Endothelial cell of umbilical vein (primary cell): ENCODE results near the gene NEMP2. TPM values are rescaled to one million over a fixed set of nuclear protein-coding genes. Genes with fewer than 3 reads are reported as not detected.

Source experiments
- BruUV-seq: library from RNA; stranded (reverse); fragments of 400-500 nt; replicated peaks from 2 replicates; lab custom pipeline; 2021; lab: Mats Ljungman, UMichigan
- CTCF ChIA-PET: fragments of 300-600, 350-600 bp; sonication (Branson Sonifier 250); formaldehyde crosslinking; loops from one replicate; lab custom pipeline; 2021; ENCODE audit warnings: antibody characterized with exemption, inconsistent platforms; lab: Charles Lee
- POLR2A ChIA-PET: fragments of 300-600, 350-600 bp; sonication (Branson Sonifier 250); formaldehyde crosslinking; loops from one replicate; lab custom pipeline; 2021; ENCODE audit warnings: antibody characterized with exemption, inconsistent platforms; lab: Charles Lee
- DNase-seq: peaks from one replicate; pipeline ENCODE4 v3.0.0-alpha.2; 2011; ENCODE audit warnings: low read depth, low spot score
- FAIRE-seq: peaks from 2 replicates; lab custom pipeline; 2011; peaks lifted over from hg19 to GRCh38; lab: Jason Lieb, UNC
- H2AFZ ChIP-seq: 2 replicates; pipeline ENCODE4 v1.6.0; 2012; ENCODE audit warnings: low read depth, low read length, control low read depth, inconsistent platforms
- H3K27ac ChIP-seq: 2 replicates; pipeline ENCODE4 v1.5.1; 2011; ENCODE audit warnings: low read depth, mild to moderate bottlenecking, control low read depth, low read length, moderate library complexity; ENCODE audit not compliant: insufficient read depth
- H3K27me3 ChIP-seq, 2 experiments: 2 replicates each; pipeline versions ENCODE4 v1.6.0 to v1.6.1; 2011; ENCODE audit warnings: low read length in 2 of 2, mixed read lengths in 1 of 2; ENCODE audit not compliant: control insufficient read depth in 2 of 2, insufficient read depth in 2 of 2
- H3K36me3 ChIP-seq, 2 experiments: 2 replicates in 1 of 2; 3 replicates in 1 of 2; pipeline ENCODE4 v1.5.1; 2011; ENCODE audit warnings: low read length in 2 of 2, mild to moderate bottlenecking in 1 of 2, moderate library complexity in 1 of 2; ENCODE audit not compliant: control insufficient read depth in 2 of 2, insufficient read depth in 2 of 2; ENCODE audit errors: extremely low read depth in 1 of 2
- H3K4me1 ChIP-seq: 3 replicates; pipeline ENCODE4 v1.5.1; 2011; ENCODE audit warnings: mild to moderate bottlenecking, low read length; ENCODE audit not compliant: control insufficient read depth, insufficient read depth; ENCODE audit errors: extremely low read depth
- H3K4me2 ChIP-seq: 2 replicates; pipeline ENCODE4 v1.6.1; 2011; ENCODE audit warnings: low read length, control low read depth, mixed read lengths; ENCODE audit not compliant: insufficient read depth
- H3K4me3 ChIP-seq, 3 experiments: fragments of 200-600 bp in 1 of 3; sonication (generic), shearing (Covaris generic) in 1 of 3; replicated peaks in 1 of 3; 2 replicates each; pipeline ENCODE4 v1.5.1; 2011 to 2016; ENCODE audit warnings: control low read depth in 3 of 3, low read length in 3 of 3, mild to moderate bottlenecking in 2 of 3, inconsistent platforms in 1 of 3, low read depth in 1 of 3, moderate library complexity in 1 of 3; ENCODE audit not compliant: insufficient read depth in 1 of 3
- H3K79me2 ChIP-seq: 2 replicates; pipeline ENCODE4 v1.6.0; 2012; ENCODE audit warnings: low read length, inconsistent platforms; ENCODE audit not compliant: control insufficient read depth, insufficient read depth
- H3K9ac ChIP-seq: replicated peaks from 2 replicates; pipeline ENCODE3; 2011; ENCODE audit warnings: low read length, control low read depth; ENCODE audit not compliant: insufficient read depth; ENCODE audit errors: extremely low read depth
- H3K9me1 ChIP-seq: replicated peaks from 3 replicates; pipeline ENCODE4 v1.6.0; 2011; ENCODE audit warnings: mild to moderate bottlenecking, low read length; ENCODE audit not compliant: control insufficient read depth, insufficient read depth; ENCODE audit errors: extremely low read depth
- H3K9me3 ChIP-seq: replicated peaks from 2 replicates; pipeline ENCODE4 v1.5.1; 2012; ENCODE audit warnings: low read length, inconsistent platforms; ENCODE audit not compliant: control insufficient read depth, insufficient read depth
- H4K20me1 ChIP-seq: replicated peaks from 2 replicates; pipeline ENCODE3; 2011; ENCODE audit warnings: mild to moderate bottlenecking, low read length; ENCODE audit not compliant: control insufficient read depth, insufficient read depth; ENCODE audit errors: extremely low read depth
- CTCF ChIP-seq, 2 donors: IDR thresholded peaks; 1 replicate in 1 of 2; 2 replicates in 1 of 2; pipeline ENCODE4 v1.5.1; 2011; ENCODE audit warnings: low read length in 2 of 2, mild to moderate bottlenecking in 2 of 2, moderate library complexity in 2 of 2, control low read depth in 1 of 2, inconsistent platforms in 1 of 2, low read depth in 1 of 2; ENCODE audit not compliant: insufficient read depth in 1 of 2; ENCODE audit errors: extremely low read depth in 1 of 2
- EZH2 ChIP-seq: IDR thresholded peaks from 2 replicates; pipeline ENCODE4 v1.6.1; 2012; ENCODE audit warnings: borderline replicate concordance, low read depth, mild to moderate bottlenecking, moderate library complexity, low read length, inconsistent platforms; ENCODE audit not compliant: severe bottlenecking
- FOS ChIP-seq: IDR thresholded peaks from 2 replicates; pipeline ENCODE4 v1.6.1; 2011; ENCODE audit warnings: mild to moderate bottlenecking, low read length, moderate library complexity, borderline replicate concordance; ENCODE audit not compliant: insufficient read depth
- GATA2 ChIP-seq: IDR thresholded peaks from 2 replicates; pipeline ENCODE4 v1.7.0; 2011; ENCODE audit warnings: low read depth, mild to moderate bottlenecking, moderate library complexity, mixed read lengths, low read length; ENCODE audit not compliant: insufficient read length, insufficient read depth
- JUN ChIP-seq: IDR thresholded peaks from 2 replicates; pipeline ENCODE4 v1.6.1; 2011; ENCODE audit warnings: borderline replicate concordance, low read depth; ENCODE audit not compliant: insufficient read length, insufficient read depth
- MAX ChIP-seq: IDR thresholded peaks from 2 replicates; pipeline ENCODE4 v1.6.1; 2011; ENCODE audit not compliant: insufficient read depth, insufficient read length
- MYC ChIP-seq: IDR thresholded peaks from one replicate; pipeline ENCODE4 v1.6.1; 2011; ENCODE audit warnings: mild to moderate bottlenecking, low read depth, low read length
- POLR2A ChIP-seq: IDR thresholded peaks from 2 replicates; pipeline ENCODE4 v1.6.1; 2012; ENCODE audit warnings: low read depth, mild to moderate bottlenecking, control low read depth, low read length
- POLR2AphosphoS5 ChIP-seq: IDR thresholded peaks from 2 replicates; pipeline ENCODE4 v1.6.1; 2012; ENCODE audit warnings: low read depth, mild to moderate bottlenecking, control low read depth, low read length, moderate library complexity; ENCODE audit not compliant: insufficient read depth
- dilution Hi-C: fragments of 300-500 bp; cut with MboI; formaldehyde crosslinking; loops from one replicate; pipeline ENCODE4 v1.15.0; 2019; ENCODE audit warnings: low sequenced_read_pairs; ENCODE audit not compliant: extremely low pct_ligation_motif_present
- intact Hi-C: fragments of 100-400 bp; cut with micrococcal nuclease; formaldehyde crosslinking; loops from one replicate; pipeline ENCODE4 v1.10.0; 2022
- polyA plus RNA-seq, 4 experiments: library from polyadenylated mRNA; depleted of rRNA in 3 of 4; stranded (reverse) in 3 of 4; unstranded in 1 of 4; fragments of >200 nt; gene quantifications; 2 replicates each; pipeline versions ENCODE4 v1.2.1 to v1.2.3, GENCODE V29; 2011 to 2012; ENCODE audit warnings: missing spikeins in 1 of 4
- total RNA-seq: library from RNA; stranded (reverse); gene quantifications from 2 replicates; pipeline ENCODE4 v1.2.3, GENCODE V29; 2021

The NEMP2 gene
- total and polyA plus RNA-seq, 2 donors (not counting 3 experiments of a cell fraction or from before 2014, with no cell fraction given), result 3.1 to 8.4 TPM

- POLR2A ChIA-PET, result no interaction called here
- Histone ChIP-seq H3K9ac (no peak overlapping the region), H3K27ac (no peak overlapping the region), H3K9me3 (peaks cover 3% of the 10 kb centered on the region), H3K4me1 (no peaks in the 10 kb centered on the region), H3K9me1 (no peaks in the 10 kb centered on the region), H3K4me3 (no peak overlapping the region), H2AFZ (no peak overlapping the region), H4K20me1 (no peaks in the 10 kb centered on the region), H3K4me2 (no peak overlapping the region), H3K27me3 (peaks cover 0 to 2% of the 10 kb centered on the region in 2 experiments), H3K79me2 (no peaks in the 10 kb centered on the region), H3K36me3 (no peaks in the 10 kb centered on the region)
- TF ChIP-seq CTCF (IDR thresholded peaks at IDR 0.05; ENCODE audit: extremely low read depth in 1 of 2, insufficient read depth in 1 of 2, low read depth in 1 of 2, low read length in 2 of 2) (no peak), POLR2A (no peak), EZH2 (no peak), GATA2 (no peak), POLR2AphosphoS5 (no peak), MAX (no peak), JUN (no peak), FOS (no peak), MYC (no peak)
- BruUV-seq, result no TSS peak
- no peak for DNase-seq
- no peak for FAIRE-seq
- dilution Hi-C loops (no loop called here), intact Hi-C loops (no loop called here)
- CTCF ChIA-PET, result interaction anchor here (0.6 to 1.1 kb wide), 2 partner anchors 9 to 483 kb away, joined by 3 read pairs; no protein-coding TSS in a partner anchor
Observed at GRCh38 chr2:190571686-190572085, 37.2 kb upstream of the NEMP2 start.
